ENCODE results near the gene ADAM22.

ADAM22 gene, protein sequence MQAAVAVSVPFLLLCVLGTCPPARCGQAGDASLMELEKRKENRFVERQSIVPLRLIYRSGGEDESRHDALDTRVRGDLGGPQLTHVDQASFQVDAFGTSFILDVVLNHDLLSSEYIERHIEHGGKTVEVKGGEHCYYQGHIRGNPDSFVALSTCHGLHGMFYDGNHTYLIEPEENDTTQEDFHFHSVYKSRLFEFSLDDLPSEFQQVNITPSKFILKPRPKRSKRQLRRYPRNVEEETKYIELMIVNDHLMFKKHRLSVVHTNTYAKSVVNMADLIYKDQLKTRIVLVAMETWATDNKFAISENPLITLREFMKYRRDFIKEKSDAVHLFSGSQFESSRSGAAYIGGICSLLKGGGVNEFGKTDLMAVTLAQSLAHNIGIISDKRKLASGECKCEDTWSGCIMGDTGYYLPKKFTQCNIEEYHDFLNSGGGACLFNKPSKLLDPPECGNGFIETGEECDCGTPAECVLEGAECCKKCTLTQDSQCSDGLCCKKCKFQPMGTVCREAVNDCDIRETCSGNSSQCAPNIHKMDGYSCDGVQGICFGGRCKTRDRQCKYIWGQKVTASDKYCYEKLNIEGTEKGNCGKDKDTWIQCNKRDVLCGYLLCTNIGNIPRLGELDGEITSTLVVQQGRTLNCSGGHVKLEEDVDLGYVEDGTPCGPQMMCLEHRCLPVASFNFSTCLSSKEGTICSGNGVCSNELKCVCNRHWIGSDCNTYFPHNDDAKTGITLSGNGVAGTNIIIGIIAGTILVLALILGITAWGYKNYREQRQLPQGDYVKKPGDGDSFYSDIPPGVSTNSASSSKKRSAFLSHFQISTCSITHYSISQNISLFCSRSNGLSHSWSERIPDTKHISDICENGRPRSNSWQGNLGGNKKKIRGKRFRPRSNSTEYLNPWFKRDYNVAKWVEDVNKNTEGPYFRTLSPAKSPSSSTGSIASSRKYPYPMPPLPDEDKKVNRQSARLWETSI

DNA sequence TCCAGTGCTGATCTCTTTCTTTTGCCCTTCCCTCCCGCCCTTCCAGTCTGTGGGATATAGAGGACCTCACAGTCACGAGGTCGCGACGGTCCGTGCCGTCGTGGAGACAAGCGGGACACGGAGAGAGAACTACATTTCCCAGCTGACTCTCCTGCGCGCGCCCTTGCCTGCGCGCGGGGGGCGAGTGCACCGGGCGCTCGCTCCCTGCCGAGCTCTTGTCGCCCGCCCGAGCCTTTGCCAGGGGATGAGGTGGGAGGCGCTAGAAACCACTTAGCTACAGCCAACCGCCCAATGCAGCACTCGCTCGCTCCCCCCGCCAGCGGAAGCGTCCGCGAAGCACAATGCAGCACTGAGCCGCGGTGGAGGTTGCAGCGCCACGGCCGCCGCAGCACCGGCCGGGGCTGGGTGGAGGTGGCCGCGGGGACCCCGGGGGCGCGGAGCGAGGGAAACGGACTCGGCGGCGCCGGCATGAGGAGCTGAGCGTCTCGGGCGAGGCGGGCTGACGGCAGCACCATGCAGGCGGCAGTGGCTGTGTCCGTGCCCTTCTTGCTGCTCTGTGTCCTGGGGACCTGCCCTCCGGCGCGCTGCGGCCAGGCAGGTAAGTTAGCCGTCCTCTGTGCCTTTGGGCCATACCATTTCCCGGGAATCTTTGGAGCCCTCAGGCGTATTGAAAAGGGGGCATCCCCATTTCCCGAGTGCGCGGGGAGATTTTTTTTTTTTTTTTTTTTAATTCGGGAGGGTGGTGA is at the start of gene ADAM22:
Gene ADAM22, plus strand, starts transcription at position 299 of the 746 bp plus-strand sequence. Its CDS starts 215 bp downstream, at position 514.
- Histone ChIP-seq H4K20me1 (ENCODE audit: insufficient read depth) (no peaks in the 10 kb centered on the region), H2AFZ (ENCODE audit: low read depth) (peak within 1 kb of the TSS; percentile 99), H3K27me3 (ENCODE audit: insufficient read depth, low read depth) (no peaks in the 10 kb centered on the region), H3K36me3 (ENCODE audit: insufficient read depth) (peaks cover 3% of the 10 kb centered on the region; the same call in 1 of the 2 replicates), H3K4me1 (ENCODE audit: low read depth, poor library complexity, severe bottlenecking) (peaks cover 25% of the 10 kb centered on the region), H3K9ac (peak within 1 kb of the TSS; percentile 67; the same call in 1 of the 2 replicates), H3K4me2 (peak within 1 kb of the TSS; percentile 92), H3K79me2 (ENCODE audit: insufficient read depth, low read depth) (peaks cover 15% of the 10 kb centered on the region; the same call in 1 of the 2 replicates), H3K27ac (peak within 1 kb of the TSS; percentile 68), H3K4me3 (IDR thresholded peaks at IDR 0.05; ENCODE audit: insufficient read depth, low read depth, low read length) (no peak within 1 kb of the TSS)
- TF ChIP-seq, protein P1, sequence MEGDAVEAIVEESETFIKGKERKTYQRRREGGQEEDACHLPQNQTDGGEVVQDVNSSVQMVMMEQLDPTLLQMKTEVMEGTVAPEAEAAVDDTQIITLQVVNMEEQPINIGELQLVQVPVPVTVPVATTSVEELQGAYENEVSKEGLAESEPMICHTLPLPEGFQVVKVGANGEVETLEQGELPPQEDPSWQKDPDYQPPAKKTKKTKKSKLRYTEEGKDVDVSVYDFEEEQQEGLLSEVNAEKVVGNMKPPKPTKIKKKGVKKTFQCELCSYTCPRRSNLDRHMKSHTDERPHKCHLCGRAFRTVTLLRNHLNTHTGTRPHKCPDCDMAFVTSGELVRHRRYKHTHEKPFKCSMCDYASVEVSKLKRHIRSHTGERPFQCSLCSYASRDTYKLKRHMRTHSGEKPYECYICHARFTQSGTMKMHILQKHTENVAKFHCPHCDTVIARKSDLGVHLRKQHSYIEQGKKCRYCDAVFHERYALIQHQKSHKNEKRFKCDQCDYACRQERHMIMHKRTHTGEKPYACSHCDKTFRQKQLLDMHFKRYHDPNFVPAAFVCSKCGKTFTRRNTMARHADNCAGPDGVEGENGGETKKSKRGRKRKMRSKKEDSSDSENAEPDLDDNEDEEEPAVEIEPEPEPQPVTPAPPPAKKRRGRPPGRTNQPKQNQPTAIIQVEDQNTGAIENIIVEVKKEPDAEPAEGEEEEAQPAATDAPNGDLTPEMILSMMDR (conservative IDR thresholded peaks at IDR 0.05; ENCODE audit: low read depth, low read length): no peak

- Histone ChIP-seq H3K9ac (no peak overlapping the region), H3K36me3 (ENCODE audit: insufficient read depth) (peaks cover 20% of the 10 kb centered on the region), H3K4me1 (ENCODE audit: low read depth, poor library complexity, severe bottlenecking) (peaks cover 65% of the 10 kb centered on the region)
These were observed 49.0 kb upstream of the ADAM22 start for GRCh38 chr7:87885018-87885417.

DNA sequence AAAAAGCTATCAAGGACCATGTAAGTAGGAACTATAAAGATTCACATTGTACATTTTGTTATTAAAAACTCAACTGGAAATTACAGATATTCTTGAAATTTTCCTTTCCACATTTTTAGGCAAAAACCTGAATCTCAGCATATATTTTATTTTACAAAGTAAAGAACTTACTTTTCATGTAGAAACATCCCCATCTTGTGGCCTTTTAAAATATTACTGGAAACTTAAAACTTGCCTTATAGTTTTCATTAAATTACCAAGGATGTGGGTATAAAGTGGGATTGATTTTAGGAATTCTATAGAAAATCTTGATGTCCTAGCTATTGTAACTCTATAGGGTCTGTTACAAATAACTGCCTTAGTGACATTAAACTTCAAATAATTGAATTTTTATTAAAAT is 47.2 kb upstream of the ADAM22 start:
- Histone ChIP-seq H3K27ac (no peak overlapping the region), H2AFZ (ENCODE audit: low read depth) (no peak overlapping the region), H3K4me1 (ENCODE audit: low read depth, poor library complexity, severe bottlenecking) (peaks cover 66% of the 10 kb centered on the region), H3K36me3 (ENCODE audit: insufficient read depth) (peaks cover 24% of the 10 kb centered on the region), H3K4me2 (no peak overlapping the region), H3K4me3 (IDR thresholded peaks at IDR 0.05; ENCODE audit: insufficient read depth, low read depth, low read length) (no peak overlapping the region), H3K27me3 (ENCODE audit: insufficient read depth, low read depth) (no peaks in the 10 kb centered on the region), H3K9ac (no peak overlapping the region), H3K79me2 (ENCODE audit: insufficient read depth, low read depth) (peaks cover 82% of the 10 kb centered on the region), H4K20me1 (ENCODE audit: insufficient read depth) (peaks cover 16% of the 10 kb centered on the region; the same call in 1 of the 2 replicates)
- TF ChIP-seq, protein P1 (conservative IDR thresholded peaks at IDR 0.05; ENCODE audit: low read depth, low read length): peak; percentile 71

More at GRCh38 chr7:87885018-87885417, 49.0 kb upstream of the ADAM22 start:
- H3K79me2 ChIP-seq (ENCODE audit: insufficient read depth, low read depth): peaks cover 83% of the 10 kb centered on the region
- H3K4me2 ChIP-seq: no peak overlapping the region
- H3K27me3 ChIP-seq (ENCODE audit: insufficient read depth, low read depth): no peaks in the 10 kb centered on the region
- TF ChIP-seq, protein P1 (conservative IDR thresholded peaks at IDR 0.05; ENCODE audit: low read depth, low read length): no peak
- H3K27ac ChIP-seq: peak overlapping the region; percentile 5; the same call in 1 of the 2 replicates
- H2AFZ ChIP-seq (ENCODE audit: low read depth): no peak overlapping the region
- peaks cover 22% of the 10 kb centered on the region; the same call in 1 of the 2 replicates for H4K20me1 ChIP-seq (ENCODE audit: insufficient read depth)
- H3K4me3 ChIP-seq (IDR thresholded peaks at IDR 0.05; ENCODE audit: insufficient read depth, low read depth, low read length): no peak overlapping the region

DNA sequence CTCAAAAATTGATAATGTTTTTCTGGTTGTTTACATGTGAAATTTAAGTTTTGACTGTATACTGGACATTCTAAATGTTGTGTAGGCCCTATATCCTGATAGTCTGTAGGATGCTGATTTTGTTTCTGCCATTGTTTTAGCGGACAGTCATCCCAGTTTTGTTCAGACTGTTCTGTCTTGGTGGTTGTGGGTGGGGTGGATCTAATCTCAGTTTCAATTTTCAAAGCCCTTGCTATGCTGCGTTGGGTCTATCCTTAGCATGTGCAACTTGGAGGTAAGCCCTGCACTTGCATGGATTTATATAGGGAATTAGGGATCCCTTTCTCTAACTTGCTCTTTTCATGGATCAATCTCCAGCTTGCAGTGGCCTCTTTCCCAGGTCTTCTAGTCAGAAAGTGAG is 38.7 kb upstream of the ADAM22 start:
- TF ChIP-seq, protein P1 (conservative IDR thresholded peaks at IDR 0.05; ENCODE audit: low read depth, low read length): no peak
- H3K27ac ChIP-seq: no peak overlapping the region
- H4K20me1 ChIP-seq (ENCODE audit: insufficient read depth): no peaks in the 10 kb centered on the region
- no peak overlapping the region for H3K9ac ChIP-seq
- H2AFZ ChIP-seq (ENCODE audit: low read depth): no peak overlapping the region
- H3K4me1 ChIP-seq (ENCODE audit: low read depth, poor library complexity, severe bottlenecking): peaks cover 46% of the 10 kb centered on the region
- H3K4me3 ChIP-seq (IDR thresholded peaks at IDR 0.05; ENCODE audit: insufficient read depth, low read depth, low read length): no peak overlapping the region
- H3K79me2 ChIP-seq (ENCODE audit: insufficient read depth, low read depth): peaks cover 38% of the 10 kb centered on the region
- peak overlapping the region; percentile 10; the same call in 1 of the 2 replicates for H3K4me2 ChIP-seq
- H3K36me3 ChIP-seq (ENCODE audit: insufficient read depth): peaks cover 11% of the 10 kb centered on the region; the same call in 1 of the 2 replicates
- H3K27me3 ChIP-seq (ENCODE audit: insufficient read depth, low read depth): no peaks in the 10 kb centered on the region
